Neural progenitor cell (in vitro differentiated cells): Measurements from ENCODE around the gene TFCP2L1. TPM values are rescaled to one million over a fixed set of nuclear protein-coding genes. Genes with fewer than 3 reads are reported as not detected.

Experiments
- DNase-seq: peaks from one replicate; pipeline ENCODE4 v3.0.0-alpha.2; 2016; ENCODE audit warnings: low spot score
- H2AFZ ChIP-seq: fragments of 200-600 bp; sonication (generic); replicated peaks from 2 replicates; pipeline ENCODE4 v1.6.1; 2016; ENCODE audit warnings: antibody characterized with exemption
- H3F3A ChIP-seq: fragments of 200-600 bp; sonication (generic); 2 replicates; pipeline ENCODE4 v1.6.1; 2016; ENCODE audit warnings: antibody characterized with exemption, low read depth
- H3K27ac ChIP-seq: fragments of 200-600 bp; sonication (generic); 2 replicates; pipeline ENCODE4 v1.5.1; 2016; ENCODE audit warnings: mild to moderate bottlenecking
- H3K27me3 ChIP-seq: fragments of 200-600 bp; sonication (generic); 2 replicates; pipeline ENCODE4 v1.6.1; 2016; ENCODE audit warnings: mild to moderate bottlenecking, moderate library complexity
- H3K36me3 ChIP-seq: fragments of 200-600 bp; sonication (generic); 2 replicates; pipeline ENCODE4 v1.5.1; 2016
- H3K4me1 ChIP-seq: fragments of 200-600 bp; sonication (generic); 2 replicates; pipeline ENCODE4 v1.6.1; 2016; ENCODE audit warnings: mixed run types
- H3K4me2 ChIP-seq: fragments of 200-600 bp; sonication (generic); 2 replicates; pipeline ENCODE4 v1.6.1; 2016
- H3K4me3 ChIP-seq: fragments of 200-600 bp; sonication (generic); 2 replicates; pipeline ENCODE4 v1.5.1; 2016
- H3K79me2 ChIP-seq: fragments of 200-600 bp; sonication (generic); 2 replicates; pipeline ENCODE4 v1.6.1; 2016; ENCODE audit warnings: low read depth
- H3K9ac ChIP-seq: fragments of 200-600 bp; sonication (generic); 2 replicates; pipeline ENCODE4 v1.6.1; 2016
- H3K9me3 ChIP-seq: fragments of 200-600 bp; sonication (generic); 2 replicates; pipeline ENCODE4 v1.5.1; 2016; ENCODE audit warnings: low read depth
- H4K20me1 ChIP-seq: fragments of 200-600 bp; sonication (generic); 2 replicates; pipeline ENCODE4 v1.6.1; 2016; ENCODE audit warnings: low read depth
- H3K27ac Mint-ChIP-seq: 3 replicates; pipeline ENCODE4 v1.8.0; 2021; ENCODE audit warnings: mixed read lengths
- H3K27me3 Mint-ChIP-seq: 2 replicates; pipeline ENCODE4 v1.8.0; 2022; ENCODE audit warnings: low read depth, mild to moderate bottlenecking, inconsistent platforms, moderate library complexity, mixed read lengths; ENCODE audit not compliant: insufficient read depth
- H3K36me3 Mint-ChIP-seq: 3 replicates; pipeline ENCODE4 v1.8.0; 2021; ENCODE audit warnings: mixed read lengths
- H3K4me1 Mint-ChIP-seq: 3 replicates; pipeline ENCODE4 v1.8.0; 2021; ENCODE audit warnings: mixed read lengths
- H3K4me3 Mint-ChIP-seq: 3 replicates; pipeline ENCODE4 v1.8.0; 2021; ENCODE audit warnings: mild to moderate bottlenecking, moderate library complexity, mixed read lengths
- H3K9me3 Mint-ChIP-seq: 3 replicates; pipeline ENCODE4 v1.8.0; 2020; ENCODE audit warnings: mixed read lengths
- EZH2 ChIP-seq: fragments of 200-600 bp; sonication (generic); IDR thresholded peaks from 2 replicates; pipeline ENCODE4 v1.6.1; 2017; ENCODE audit warnings: antibody characterized with exemption, mild to moderate bottlenecking, moderate library complexity
- EZH2phosphoT487 ChIP-seq: fragments of 200-600 bp; sonication (generic); IDR thresholded peaks from 2 replicates; pipeline ENCODE4 v1.6.1; 2017; ENCODE audit warnings: antibody characterized with exemption
- total RNA-seq: library from RNA; depleted of rRNA; stranded (reverse); fragments of >200 nt; gene quantifications from 2 replicates; pipeline ENCODE4 v1.2.3, GENCODE V29; 2015; ENCODE audit warnings: low replicate concordance
- TF ChIP-seq, protein P1 (sequence below): fragments of 200-600 bp; sonication (generic); IDR thresholded peaks from 2 replicates; pipeline ENCODE4 v1.5.1; 2017; ENCODE audit warnings: antibody characterized with exemption, mild to moderate bottlenecking

The TFCP2L1 gene
- total RNA-seq, 1 donor from 2014 or later, result 0.04 TPM

DNA sequence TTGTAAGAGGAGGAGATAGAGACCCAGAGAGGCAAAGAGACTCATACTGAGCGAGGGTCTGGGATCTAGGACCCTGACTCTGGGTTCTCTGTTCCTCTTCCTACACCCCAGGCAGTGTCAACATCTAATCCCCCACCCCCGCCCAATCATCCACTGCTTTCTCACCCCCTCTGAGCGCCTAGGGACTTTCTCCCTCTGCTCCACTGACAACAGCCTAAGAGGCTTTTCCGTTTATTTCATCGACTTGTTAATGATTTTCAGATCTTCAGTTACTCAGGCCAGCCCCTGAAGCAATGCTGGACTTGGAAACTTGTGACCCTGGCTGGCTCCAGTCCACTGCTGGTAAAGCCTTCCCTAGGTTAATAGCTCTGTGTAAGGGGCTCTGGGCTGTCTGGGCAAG lies 65.1 kb downstream of the TFCP2L1 start:
- DNase-seq, result no peak
- no peak overlapping the region for H3K4me2 ChIP-seq
- no peak overlapping the region for H3K9ac ChIP-seq
- no peak overlapping the region for H3K27ac Mint-ChIP-seq
- no peaks in the 10 kb centered on the region for H3K9me3 Mint-ChIP-seq
- no peaks in the 10 kb centered on the region for H3K9me3 ChIP-seq
- no peaks in the 10 kb centered on the region for H3K4me1 ChIP-seq
- peaks cover under 1% of the 10 kb centered on the region for H3K27me3 Mint-ChIP-seq
- no peaks in the 10 kb centered on the region for H3K27me3 ChIP-seq
- H3K4me3 Mint-ChIP-seq, result no peak overlapping the region
- H3K79me2 ChIP-seq, result no peaks in the 10 kb centered on the region
- H4K20me1 ChIP-seq, result no peaks in the 10 kb centered on the region
- no peak overlapping the region for H3K27ac ChIP-seq
- no peaks in the 10 kb centered on the region for H3K36me3 Mint-ChIP-seq
- no peak overlapping the region for H3K4me3 ChIP-seq
- no peaks in the 10 kb centered on the region for H3F3A ChIP-seq
- H2AFZ ChIP-seq, result no peak overlapping the region
- H3K4me1 Mint-ChIP-seq, result no peaks in the 10 kb centered on the region
- TF ChIP-seq, protein P1, sequence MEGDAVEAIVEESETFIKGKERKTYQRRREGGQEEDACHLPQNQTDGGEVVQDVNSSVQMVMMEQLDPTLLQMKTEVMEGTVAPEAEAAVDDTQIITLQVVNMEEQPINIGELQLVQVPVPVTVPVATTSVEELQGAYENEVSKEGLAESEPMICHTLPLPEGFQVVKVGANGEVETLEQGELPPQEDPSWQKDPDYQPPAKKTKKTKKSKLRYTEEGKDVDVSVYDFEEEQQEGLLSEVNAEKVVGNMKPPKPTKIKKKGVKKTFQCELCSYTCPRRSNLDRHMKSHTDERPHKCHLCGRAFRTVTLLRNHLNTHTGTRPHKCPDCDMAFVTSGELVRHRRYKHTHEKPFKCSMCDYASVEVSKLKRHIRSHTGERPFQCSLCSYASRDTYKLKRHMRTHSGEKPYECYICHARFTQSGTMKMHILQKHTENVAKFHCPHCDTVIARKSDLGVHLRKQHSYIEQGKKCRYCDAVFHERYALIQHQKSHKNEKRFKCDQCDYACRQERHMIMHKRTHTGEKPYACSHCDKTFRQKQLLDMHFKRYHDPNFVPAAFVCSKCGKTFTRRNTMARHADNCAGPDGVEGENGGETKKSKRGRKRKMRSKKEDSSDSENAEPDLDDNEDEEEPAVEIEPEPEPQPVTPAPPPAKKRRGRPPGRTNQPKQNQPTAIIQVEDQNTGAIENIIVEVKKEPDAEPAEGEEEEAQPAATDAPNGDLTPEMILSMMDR, result no peak
- TF ChIP-seq EZH2 (no peak), EZH2phosphoT487 (no peak)
- H3K36me3 ChIP-seq, result no peaks in the 10 kb centered on the region

DNA sequence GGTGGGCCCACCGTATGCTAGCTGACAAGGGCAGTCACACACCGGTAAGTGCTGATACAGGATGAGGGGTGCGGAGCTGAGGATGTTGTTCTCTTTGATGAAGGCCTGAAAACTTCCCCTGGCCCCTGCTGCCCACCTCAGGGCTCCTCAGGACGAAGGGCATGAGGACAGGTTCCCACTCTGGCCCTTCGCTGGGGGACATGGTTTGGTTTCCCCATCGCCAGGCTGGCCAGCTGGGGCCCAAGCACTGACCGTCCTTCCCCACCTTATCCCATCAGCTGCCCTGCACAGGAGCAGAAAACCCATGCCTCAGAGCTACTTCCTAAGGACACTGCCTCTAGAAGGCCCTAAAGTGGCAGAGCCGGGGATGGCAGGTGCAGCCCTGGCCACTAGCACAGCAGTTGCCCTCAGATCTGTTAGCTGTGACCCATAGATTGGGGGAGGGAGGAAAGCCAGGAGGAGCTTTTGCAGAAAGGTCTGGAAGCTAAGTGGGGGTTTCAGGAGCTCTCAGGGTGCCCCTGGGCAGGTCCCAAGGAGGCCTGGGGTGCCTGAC lies 66.5 kb downstream of the TFCP2L1 start:
- no peaks in the 10 kb centered on the region for H3K9me3 ChIP-seq
- no peaks in the 10 kb centered on the region for H3K36me3 Mint-ChIP-seq
- H3K27me3 ChIP-seq, result no peaks in the 10 kb centered on the region
- no peak overlapping the region for H3K27ac ChIP-seq
- H3K4me3 ChIP-seq, result no peak overlapping the region
- H3K4me3 Mint-ChIP-seq, result no peak overlapping the region
- H3K4me1 ChIP-seq, result no peaks in the 10 kb centered on the region
- H3K4me1 Mint-ChIP-seq, result peaks cover 5% of the 10 kb centered on the region
- no peaks in the 10 kb centered on the region for H3K79me2 ChIP-seq
- no peak for DNase-seq
- no peak overlapping the region for H3K4me2 ChIP-seq
- H2AFZ ChIP-seq, result no peak overlapping the region
- no peaks in the 10 kb centered on the region for H4K20me1 ChIP-seq
- no peaks in the 10 kb centered on the region for H3K27me3 Mint-ChIP-seq
- no peaks in the 10 kb centered on the region for H3K9me3 Mint-ChIP-seq
- H3K27ac Mint-ChIP-seq, result no peak overlapping the region
- H3K9ac ChIP-seq, result no peak overlapping the region
- no peaks in the 10 kb centered on the region for H3F3A ChIP-seq
- TF ChIP-seq, protein P1, result no peak
- no peak for TF ChIP-seq EZH2phosphoT487
- TF ChIP-seq EZH2, result no peak
- H3K36me3 ChIP-seq, result no peaks in the 10 kb centered on the region

DNA sequence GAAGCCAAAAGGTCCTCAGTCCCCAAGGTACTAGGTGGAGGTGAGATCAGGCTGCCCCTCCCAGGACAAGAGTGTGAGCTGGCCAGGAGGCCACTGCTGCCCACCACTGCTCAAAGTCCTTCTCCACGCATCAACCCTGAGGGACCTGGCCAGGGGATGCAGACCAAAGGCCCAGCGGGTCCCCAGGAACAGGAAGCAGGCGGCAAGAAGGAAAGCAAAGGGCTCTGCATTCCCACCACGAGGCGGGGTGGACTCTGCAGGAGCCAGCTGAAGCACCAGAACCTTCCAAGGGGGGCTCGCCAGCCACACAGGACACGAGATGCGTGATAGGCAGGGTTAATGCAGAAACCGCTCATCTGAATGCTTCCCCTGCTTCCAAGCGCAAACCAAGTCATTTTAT lies 67.4 kb downstream of the TFCP2L1 start:
- no peak overlapping the region for H3K4me2 ChIP-seq
- H3K9me3 ChIP-seq, result no peaks in the 10 kb centered on the region
- H2AFZ ChIP-seq, result no peak overlapping the region
- no peaks in the 10 kb centered on the region for H3K9me3 Mint-ChIP-seq
- no peaks in the 10 kb centered on the region for H4K20me1 ChIP-seq
- peaks cover 7% of the 10 kb centered on the region for H3K4me1 Mint-ChIP-seq
- H3K27ac ChIP-seq, result no peak overlapping the region
- TF ChIP-seq EZH2phosphoT487 (no peak), EZH2 (no peak)
- TF ChIP-seq, protein P1, result no peak
- no peaks in the 10 kb centered on the region for H3K27me3 ChIP-seq
- no peaks in the 10 kb centered on the region for H3K4me1 ChIP-seq
- H3K79me2 ChIP-seq, result no peaks in the 10 kb centered on the region
- no peak overlapping the region for H3K9ac ChIP-seq
- H3K36me3 Mint-ChIP-seq, result no peaks in the 10 kb centered on the region
- no peak overlapping the region for H3K4me3 Mint-ChIP-seq
- no peak overlapping the region for H3K27ac Mint-ChIP-seq
- no peak overlapping the region for H3K4me3 ChIP-seq
- no peaks in the 10 kb centered on the region for H3K36me3 ChIP-seq
- DNase-seq, result no peak
- H3F3A ChIP-seq, result no peaks in the 10 kb centered on the region
- no peaks in the 10 kb centered on the region for H3K27me3 Mint-ChIP-seq
